Endometrium (tissue), 2 donors: Measurements from ENCODE around the gene PIGR.
"Not testable (repeated sequence)": the region's sequence is repeated elsewhere in the genome, so short reads cannot be mapped to it uniquely, and the experiment has no call there.

Source experiments
- FAIRE-seq: peaks from 2 replicates; lab custom pipeline; 2012; peaks lifted over from hg19 to GRCh38; lab: Jason Lieb, UNC
- donor health status: control.
- donor health status: control.

The PIGR gene

DNA sequence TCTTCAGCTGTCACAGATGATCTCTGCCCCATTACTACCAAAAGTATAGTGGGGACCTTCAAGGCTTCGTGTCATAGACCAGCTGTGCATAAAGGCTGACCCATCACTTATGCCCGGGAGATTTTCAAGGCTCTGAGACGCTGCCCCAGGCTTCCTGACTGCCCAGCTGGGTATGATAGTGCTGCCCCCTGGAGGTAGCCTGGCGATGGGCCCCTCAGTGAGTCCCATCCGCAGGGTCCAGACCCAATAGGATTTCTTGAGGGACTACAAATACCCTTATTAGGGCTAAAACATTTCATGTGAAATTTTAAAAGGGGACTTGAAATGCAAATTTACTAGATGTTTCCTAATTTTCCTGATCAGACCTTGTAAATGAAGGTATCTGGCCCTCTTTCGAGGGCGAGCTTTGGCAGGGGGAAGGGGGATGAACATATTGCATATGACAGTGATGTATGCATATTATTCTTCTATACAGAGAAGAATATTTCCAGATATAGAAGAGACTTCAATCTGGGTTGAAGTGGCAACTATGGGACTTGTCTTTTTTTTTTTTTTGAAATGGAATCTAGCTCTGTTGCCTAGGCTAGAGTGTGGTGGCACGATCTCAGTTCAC lies 12.8 kb downstream of the PIGR start:
- FAIRE-seq: no peak

GRCh38 chr1:206932177-206932576 lies 14.1 kb downstream of the PIGR start:
- no peak for FAIRE-seq

- FAIRE-seq: no peak
These were observed 14.6 kb downstream of the PIGR start for GRCh38 chr1:206931709-206932108.

- FAIRE-seq: no peak
These were observed 16.0 kb downstream of the PIGR start for GRCh38 chr1:206930210-206930798.

GRCh38 chr1:206929524-206929923 lies 16.7 kb downstream of the PIGR start:
- no peak for FAIRE-seq

DNA sequence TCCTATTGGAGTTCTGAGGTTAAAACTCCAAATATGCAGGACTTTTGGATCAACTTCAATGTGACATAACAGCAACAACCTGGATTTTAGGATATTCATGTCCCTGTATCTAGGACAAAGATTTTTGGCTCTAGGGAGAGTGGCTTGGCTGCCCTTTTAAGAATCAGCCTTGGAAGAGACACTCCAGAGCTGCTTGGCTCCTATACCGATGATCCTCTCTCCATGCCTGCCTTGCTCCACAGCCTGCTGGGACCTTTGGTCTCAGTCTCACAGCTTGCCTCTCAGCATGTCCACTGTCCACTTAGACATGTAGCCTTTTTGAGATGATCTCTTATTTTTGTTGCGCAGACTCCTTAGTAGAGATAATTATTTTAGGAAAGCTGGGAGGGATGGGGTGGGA lies 20.0 kb downstream of the PIGR start:
- FAIRE-seq: no peak

- no peak for FAIRE-seq
These were observed 21.0 kb downstream of the PIGR start for GRCh38 chr1:206925106-206925736.

- FAIRE-seq: no peak
These were observed 21.6 kb downstream of the PIGR start for GRCh38 chr1:206924592-206925105.

- not testable (repeated sequence) for FAIRE-seq
These were observed 22.2 kb downstream of the PIGR start for GRCh38 chr1:206923961-206924557.

DNA sequence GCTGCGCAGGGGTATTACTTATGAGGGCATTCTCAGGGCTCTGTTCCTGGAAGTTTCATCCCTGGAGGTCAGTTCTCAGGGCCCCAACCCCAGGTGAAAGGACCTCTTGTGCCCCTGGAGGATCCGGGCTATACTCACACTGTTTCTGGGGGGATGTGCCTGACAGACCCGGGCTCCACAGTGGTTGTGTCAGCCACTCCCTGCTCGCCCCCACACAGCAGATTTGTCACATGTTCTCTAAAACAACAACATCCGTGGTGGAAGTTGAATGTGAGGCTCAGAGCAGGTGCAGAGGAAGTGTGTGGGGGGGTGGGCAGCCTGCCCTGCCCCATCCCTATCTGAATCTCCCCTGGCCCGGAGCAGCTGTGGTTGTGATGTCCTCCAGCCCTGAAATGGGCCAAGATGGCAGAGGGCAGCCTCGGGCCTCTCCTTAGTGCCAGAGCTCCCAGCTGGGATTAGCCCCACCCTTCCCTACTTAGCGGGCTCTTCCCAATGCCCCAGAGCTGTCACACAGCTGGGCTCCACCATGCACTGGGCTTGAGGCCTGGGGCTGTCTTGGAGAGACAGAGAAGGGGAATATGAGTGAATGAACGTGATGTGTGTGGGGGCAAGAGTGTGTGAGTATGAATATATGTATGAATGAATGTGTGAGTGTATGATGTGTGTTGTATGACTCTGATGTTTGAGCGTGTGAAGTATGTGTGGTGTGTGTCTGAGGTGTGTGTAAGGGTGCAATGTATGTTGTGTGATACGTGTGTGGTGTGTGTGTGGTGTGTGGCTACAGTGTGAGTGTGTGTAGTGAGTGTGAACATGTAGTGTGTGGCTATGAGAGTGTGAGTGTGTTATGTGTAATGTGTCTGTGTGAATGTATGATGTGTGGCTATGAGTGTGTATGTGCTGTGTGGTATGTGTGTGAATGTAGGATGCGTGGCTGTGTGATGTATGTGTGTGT lies 23.0 kb downstream of the PIGR start:
- FAIRE-seq: no peak

DNA sequence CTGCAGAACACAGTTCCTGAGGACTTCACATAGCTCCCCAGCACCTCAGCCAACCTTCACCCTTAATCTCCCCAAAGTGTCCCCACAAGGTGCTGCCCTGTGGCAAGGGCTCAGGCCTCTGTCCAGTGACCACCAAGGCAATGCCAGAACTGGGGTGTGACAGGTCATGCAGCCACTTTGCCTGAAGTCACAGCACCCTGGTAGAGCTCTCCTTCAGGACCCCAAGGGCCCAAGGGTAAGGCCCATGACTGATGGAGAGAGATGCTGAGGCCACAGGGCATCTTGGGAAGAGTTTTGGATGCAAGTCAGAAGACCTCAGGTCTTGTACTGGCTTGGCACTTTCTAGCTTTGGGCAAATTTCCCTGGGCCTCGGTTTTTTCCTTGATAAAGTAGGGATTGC lies 23.7 kb downstream of the PIGR start:
- FAIRE-seq: no peak

DNA sequence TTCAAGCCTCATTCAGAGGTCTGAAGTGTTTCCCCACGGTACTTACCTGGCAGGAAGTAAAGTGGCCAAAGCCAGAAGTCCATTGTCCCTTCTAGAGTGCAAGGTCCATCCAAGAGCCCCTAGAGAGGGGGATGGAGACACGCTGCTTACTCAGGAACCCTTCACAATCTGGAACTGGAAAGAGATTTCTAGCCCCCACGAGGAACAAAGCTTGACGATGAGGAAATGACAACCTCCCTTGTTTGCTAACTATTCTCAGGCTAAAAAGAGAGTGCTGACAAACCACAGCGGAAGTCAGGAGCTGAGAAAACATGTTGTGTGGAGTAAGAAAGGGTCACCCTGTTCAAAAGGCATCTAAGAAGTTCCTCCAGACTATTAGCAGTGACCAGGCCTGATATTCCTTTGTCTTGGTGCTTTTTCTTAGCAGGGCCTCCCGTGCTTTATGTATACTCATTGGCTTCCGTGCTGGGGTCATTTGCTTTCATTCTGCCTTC lies 24.4 kb downstream of the PIGR start, which contains the start of gene FCMR:
Gene FCMR (minus strand): TSS at position 170 of the 494 bp plus-strand sequence. CDS start 87 bp downstream, at position 83.
- no peak for FAIRE-seq

GRCh38 chr1:206918076-206918475 lies 28.2 kb downstream of the PIGR start:
- FAIRE-seq: no peak

GRCh38 chr1:206916000-206916709 lies 30.1 kb downstream of the PIGR start:
- FAIRE-seq: no peak

DNA sequence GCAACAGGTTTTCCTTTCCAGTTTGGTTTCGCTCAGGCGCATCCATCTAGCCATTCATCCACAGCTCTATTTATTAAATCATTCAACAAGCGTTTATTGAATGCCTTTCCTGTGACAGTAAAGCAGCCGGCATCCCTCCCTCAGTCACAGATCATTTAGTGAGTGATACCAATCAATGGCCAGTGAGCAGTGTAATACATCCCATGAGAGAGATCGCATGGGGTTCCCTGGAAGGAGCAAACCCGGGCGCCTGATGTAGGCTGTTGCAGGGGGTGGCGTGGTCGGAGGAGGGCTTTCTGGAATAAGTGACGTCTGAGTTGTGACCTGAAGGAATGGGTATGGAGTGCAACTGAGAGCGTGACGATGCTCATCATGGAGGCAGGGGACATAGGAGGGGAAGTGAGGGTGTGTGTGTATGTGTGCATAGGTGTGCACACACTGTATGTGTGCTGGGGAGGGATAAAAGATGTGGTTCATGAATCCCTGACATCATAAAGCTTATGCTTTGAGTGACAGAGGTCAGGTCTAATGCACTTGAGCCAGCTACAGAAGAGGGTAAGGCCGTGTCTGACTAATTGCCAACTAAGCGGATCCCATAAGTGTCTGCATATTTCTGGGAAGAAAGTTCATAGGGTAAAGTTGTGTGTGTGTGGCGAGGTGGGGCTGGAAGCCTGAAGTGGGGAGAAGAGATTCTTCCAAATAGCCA lies 31.1 kb downstream of the PIGR start:
- no peak for FAIRE-seq

- FAIRE-seq: no peak
These were observed 32.3 kb downstream of the PIGR start for GRCh38 chr1:206913766-206914537.

DNA sequence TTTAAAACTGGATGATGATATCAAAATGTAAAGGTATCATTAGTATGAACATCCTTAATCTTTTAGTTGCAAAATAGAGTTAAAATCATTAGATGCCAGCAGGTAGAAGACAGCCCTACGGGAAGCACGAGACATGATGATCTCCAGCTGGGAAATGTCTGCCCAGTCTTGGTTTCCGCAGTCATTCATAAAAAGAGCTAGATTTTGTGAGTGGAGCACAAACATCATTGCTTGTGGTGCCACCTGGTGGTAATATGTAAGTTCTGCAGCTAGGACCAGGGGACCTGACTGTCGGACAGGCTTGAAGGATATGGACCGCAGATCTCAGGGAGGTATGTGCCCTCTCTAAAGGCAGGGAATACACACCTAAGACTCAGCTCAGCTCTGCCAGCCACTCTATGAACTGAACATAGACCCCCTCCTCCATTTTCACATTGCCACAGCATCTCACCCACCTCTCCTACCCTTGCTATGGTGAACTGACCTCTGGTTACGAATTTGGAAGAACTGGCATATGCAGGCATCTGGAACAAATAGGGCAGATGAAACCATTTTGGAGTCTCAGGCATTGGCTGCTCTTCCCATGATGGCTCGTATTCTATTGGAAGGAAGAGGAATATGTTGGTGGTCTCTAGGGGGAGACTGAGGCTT lies 33.7 kb downstream of the PIGR start:
- FAIRE-seq: no peak

DNA sequence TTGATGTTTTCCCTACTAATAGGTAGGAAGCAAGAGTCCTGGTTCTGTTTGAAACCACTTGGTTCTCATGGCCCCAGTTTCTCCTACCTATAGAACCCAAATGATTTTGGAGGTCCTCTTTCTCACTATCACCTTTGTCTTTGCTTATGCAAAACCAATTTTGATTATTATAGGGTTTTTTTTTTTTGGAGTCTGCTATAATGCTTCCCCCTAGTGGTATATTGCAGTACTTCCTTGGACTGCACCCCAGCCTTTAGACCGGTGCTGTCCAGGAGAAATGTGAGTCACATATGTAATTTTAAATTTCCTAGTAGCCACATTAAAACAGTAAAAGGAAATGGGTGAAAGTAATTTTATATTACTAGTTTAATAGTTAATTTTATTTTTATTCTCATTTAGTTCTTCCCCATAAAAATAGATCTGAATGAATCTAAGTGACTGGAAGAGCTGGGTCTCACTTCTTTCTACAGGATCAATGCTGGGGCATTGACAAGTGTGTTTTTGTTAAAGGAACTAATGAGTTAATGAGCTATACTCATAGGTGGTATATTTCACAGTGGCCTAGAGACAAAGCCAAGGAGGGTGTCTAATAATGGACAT lies 35.1 kb downstream of the PIGR start:
- no peak for FAIRE-seq

GRCh38 chr1:206909883-206910318 lies 36.4 kb downstream of the PIGR start:
- no peak for FAIRE-seq
